22Rv1 (cell line): ENCODE data around the gene F3.

Experiments used
- CTCF ChIP-seq: fragments of 450-650 bp; IDR thresholded peaks from 2 replicates; pipeline ENCODE4 v1.5.1; 2017; ENCODE audit warnings: mild to moderate bottlenecking
- ZFX ChIP-seq: fragments of 450-650 bp; IDR thresholded peaks from 2 replicates; pipeline ENCODE4 v1.6.1; 2017; ENCODE audit warnings: antibody characterized with exemption, borderline replicate concordance

- TF ChIP-seq CTCF (no peak), ZFX (no peak)
These were observed 26.1 kb downstream of the F3 start for GRCh38 chr1:94515296-94515947.
